GM18951 (cell line): ENCODE measurements around the gene GRID1.

Experiments used
- POLR2A ChIP-seq: IDR thresholded peaks from 4 replicates; pipeline ENCODE4 v1.6.1; 2011; ENCODE audit warnings: mild to moderate bottlenecking; ENCODE audit not compliant: insufficient read length, insufficient read depth; ENCODE audit errors: extremely low read depth
- in situ Hi-C: fragments of 300-500 bp; cut with MboI; formaldehyde crosslinking; loops from one replicate; pipeline ENCODE4 v1.12.0; 2022; ENCODE audit warnings: low sequenced_read_pairs, mixed read lengths, inconsistent platforms; ENCODE audit not compliant: unreplicated experiment

GRID1 gene

GRCh38 chr10:85900061-85900460, 466.5 kb downstream of the GRID1 start:
- in situ Hi-C loops = no loop called here
- no peak for TF ChIP-seq POLR2A

- no peak for TF ChIP-seq POLR2A
- in situ Hi-C loops = no loop called here
These were observed 475.1 kb downstream of the GRID1 start for GRCh38 chr10:85891472-85891871.

GRCh38 chr10:85888559-85888958, 478.0 kb downstream of the GRID1 start:
- no peak for TF ChIP-seq POLR2A
- in situ Hi-C loops = no loop called here

- in situ Hi-C loops = no loop called here
These were observed 478.6 kb downstream of the GRID1 start for GRCh38 chr10:85888004-85888403.

GRCh38 chr10:85874208-85874607, 492.4 kb downstream of the GRID1 start:
- in situ Hi-C loops = no loop called here
- TF ChIP-seq POLR2A = no peak

More at GRCh38 chr10:85888004-85888403, 478.6 kb downstream of the GRID1 start:
- TF ChIP-seq POLR2A = no peak

GRCh38 chr10:85873063-85873462, 493.5 kb downstream of the GRID1 start:
- no peak for TF ChIP-seq POLR2A
- in situ Hi-C loops = no loop called here

- TF ChIP-seq POLR2A = no peak
- in situ Hi-C loops = no loop called here
These were observed 497.7 kb downstream of the GRID1 start for GRCh38 chr10:85868627-85869499.

GRCh38 chr10:85864868-85865526, 501.6 kb downstream of the GRID1 start:
- no peak for TF ChIP-seq POLR2A
- in situ Hi-C loops = no loop called here

GRCh38 chr10:85864173-85864549, 502.4 kb downstream of the GRID1 start:
- TF ChIP-seq POLR2A = no peak

GRCh38 chr10:85863301-85864172, 503.1 kb downstream of the GRID1 start:
- TF ChIP-seq POLR2A = no peak
- in situ Hi-C loops = no loop called here

More at GRCh38 chr10:85864173-85864549, 502.4 kb downstream of the GRID1 start:
- in situ Hi-C loops = no loop called here

- in situ Hi-C loops = no loop called here
- TF ChIP-seq POLR2A = no peak
These were observed 503.8 kb downstream of the GRID1 start for GRCh38 chr10:85862771-85863170.

- no peak for TF ChIP-seq POLR2A
- in situ Hi-C loops = no loop called here
These were observed 504.9 kb downstream of the GRID1 start for GRCh38 chr10:85861513-85862197.
